CD4-positive, alpha-beta T cell (primary cell): ENCODE measurements around the gene THBS2. TPM values are rescaled to one million over a fixed set of nuclear protein-coding genes. Genes with fewer than 3 reads are reported as not detected.
"Not testable (repeated sequence)": the region's sequence is repeated elsewhere in the genome, so short reads cannot be mapped to it uniquely, and the experiment has no call there.

Experiments
- ATAC-seq: fragments of 200-7000 bp; cut with Tn5 transposase; one replicate; pipeline ENCODE4 v1.10.0; 2022; ENCODE audit warnings: mild to moderate bottlenecking; ENCODE audit not compliant: poor library complexity
- CTCF ChIA-PET: fragments of 350-600 bp; sonication (Branson Sonifier 250); formaldehyde crosslinking; loops from one replicate; lab custom pipeline; 2021; ENCODE audit warnings: antibody characterized with exemption, inconsistent platforms; lab: Charles Lee
- POLR2A ChIA-PET: fragments of 350-600 bp; sonication (Branson Sonifier 250); formaldehyde crosslinking; loops from one replicate; lab custom pipeline; 2021; ENCODE audit warnings: antibody characterized with exemption, inconsistent platforms; lab: Charles Lee
- DNase-seq, 14 experiments: peaks; one replicate each; pipeline ENCODE4 v3.0.0-alpha.2; 2013 to 2020; ENCODE audit warnings: mixed read lengths in 2 of 14
- H3K27ac ChIP-seq, 2 donors: one replicate each; pipeline versions ENCODE4 v1.5.1 to v1.7.0; 2013; ENCODE audit warnings: low read length in 2 of 2, low read depth in 1 of 2, mild to moderate bottlenecking in 1 of 2
- H3K27me3 ChIP-seq, 2 experiments: 1 replicate in 1 of 2; 2 replicates in 1 of 2; pipeline versions ENCODE4 v1.6.1 to v1.7.0; 2013; ENCODE audit warnings: low read length in 2 of 2, control low read depth in 1 of 2, mild to moderate bottlenecking in 1 of 2, moderate library complexity in 1 of 2; ENCODE audit not compliant: insufficient read depth in 2 of 2, control insufficient read depth in 1 of 2
- H3K36me3 ChIP-seq: one replicate; pipeline ENCODE4 v1.6.1; 2013; ENCODE audit warnings: low read length, control low read depth; ENCODE audit not compliant: insufficient read depth
- H3K4me1 ChIP-seq: one replicate; pipeline ENCODE4 v1.6.1; 2013; ENCODE audit warnings: low read length, control low read depth; ENCODE audit not compliant: insufficient read depth
- H3K4me3 ChIP-seq: one replicate; pipeline ENCODE4 v1.5.1; 2013; ENCODE audit warnings: mild to moderate bottlenecking, low read length, moderate library complexity
- H3K9me3 ChIP-seq, 2 experiments: 1 replicate in 1 of 2; 2 replicates in 1 of 2; pipeline versions ENCODE4 v1.6.1 to v1.7.0; 2013; ENCODE audit warnings: low read length in 2 of 2, mild to moderate bottlenecking in 2 of 2, control low read depth in 1 of 2, moderate library complexity in 1 of 2; ENCODE audit not compliant: control insufficient read depth in 1 of 2, insufficient read depth in 1 of 2
- H3K27ac Mint-ChIP-seq: one replicate; pipeline ENCODE4 v1.8.0; 2020; ENCODE audit warnings: mixed read lengths
- H3K27me3 Mint-ChIP-seq: one replicate; pipeline ENCODE4 v1.8.0; 2021; ENCODE audit warnings: mixed read lengths
- H3K36me3 Mint-ChIP-seq: one replicate; pipeline ENCODE4 v1.8.0; 2021; ENCODE audit warnings: low read depth, mixed read lengths
- H3K4me1 Mint-ChIP-seq: one replicate; pipeline ENCODE4 v1.8.0; 2021; ENCODE audit warnings: low read depth, mixed read lengths
- H3K4me3 Mint-ChIP-seq: one replicate; pipeline ENCODE4 v1.8.0; 2020; ENCODE audit warnings: mild to moderate bottlenecking, mixed read lengths
- H3K9me3 Mint-ChIP-seq: one replicate; pipeline ENCODE4 v1.8.0; 2020; ENCODE audit warnings: mixed read lengths
- intact Hi-C, 2 experiments: fragments of 100-400 bp; cut with DNase I in 1 of 2; cut with micrococcal nuclease in 1 of 2; formaldehyde crosslinking; loops; one replicate each; pipeline versions ENCODE4 v1.15.1 to v1.9.0; 2023 to 2025; cut with DNase I, micrococcal nuclease
- total RNA-seq, 174 experiments: library from RNA in 2 of 174; stranded (reverse) in 2 of 174; gene quantifications; one replicate each; pipeline ENCODE4 v1.2.3 and lab custom pipeline; 2021 to 2026
- TF ChIP-seq, protein P1 (sequence below): fragments of 200-600 bp; IDR thresholded peaks from one replicate; pipeline ENCODE4 v1.8.0; 2022; ENCODE audit warnings: antibody characterized with exemption, mild to moderate bottlenecking

THBS2 gene
- total RNA-seq, 2 experiments from 2014 or later: not detected

DNA sequence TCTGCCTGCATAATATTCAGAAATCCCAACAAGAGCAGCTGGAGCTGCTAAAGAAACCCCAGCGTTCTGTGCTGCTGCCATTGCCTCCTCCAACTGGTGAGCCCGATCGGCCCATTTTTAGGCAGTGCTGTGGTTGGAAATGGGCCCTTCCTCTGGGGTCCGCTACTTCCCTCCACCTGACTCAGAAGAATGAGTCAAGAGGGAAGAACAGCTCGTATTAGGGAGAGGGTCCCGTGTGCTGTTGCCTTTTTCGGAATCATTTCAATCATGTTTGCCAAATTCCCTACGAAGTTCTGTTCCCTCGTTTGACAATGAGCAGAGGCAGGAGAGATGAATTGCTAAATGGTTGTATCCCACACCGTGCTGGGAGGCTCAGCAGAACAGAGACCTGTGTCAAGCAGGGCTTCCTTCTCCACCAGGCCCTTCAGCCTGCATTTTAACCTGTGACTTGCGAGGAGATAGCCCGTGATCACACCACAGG, 38.4 kb downstream of the THBS2 start:
- intact Hi-C loops: loop anchor here in 1 of 2 experiments (2.0 kb wide), 1 partner anchor 438 kb away; no protein-coding TSS in a partner anchor
- Histone ChIP-seq H3K27ac (no peak overlapping the region), H3K9me3 (peaks cover 0 to 15% of the 10 kb centered on the region in 2 experiments), H3K4me1 (peaks cover 12% of the 10 kb centered on the region), H3K4me3 (no peak overlapping the region), H3K36me3 (no peaks in the 10 kb centered on the region), H3K27me3 (no peaks in the 10 kb centered on the region)
- ChIA-PET CTCF (no interaction called here), POLR2A (no interaction called here)
- H3K27me3 Mint-ChIP-seq: no peaks in the 10 kb centered on the region
- H3K4me1 Mint-ChIP-seq: peaks cover 25% of the 10 kb centered on the region
- H3K27ac Mint-ChIP-seq: peak overlapping the region; percentile 17
- DNase-seq: peak in 1 of 14 experiments; percentile 9
- peaks cover 11% of the 10 kb centered on the region for H3K9me3 Mint-ChIP-seq
- ATAC-seq: no peak
- no peak overlapping the region for H3K4me3 Mint-ChIP-seq
- TF ChIP-seq, protein P1, sequence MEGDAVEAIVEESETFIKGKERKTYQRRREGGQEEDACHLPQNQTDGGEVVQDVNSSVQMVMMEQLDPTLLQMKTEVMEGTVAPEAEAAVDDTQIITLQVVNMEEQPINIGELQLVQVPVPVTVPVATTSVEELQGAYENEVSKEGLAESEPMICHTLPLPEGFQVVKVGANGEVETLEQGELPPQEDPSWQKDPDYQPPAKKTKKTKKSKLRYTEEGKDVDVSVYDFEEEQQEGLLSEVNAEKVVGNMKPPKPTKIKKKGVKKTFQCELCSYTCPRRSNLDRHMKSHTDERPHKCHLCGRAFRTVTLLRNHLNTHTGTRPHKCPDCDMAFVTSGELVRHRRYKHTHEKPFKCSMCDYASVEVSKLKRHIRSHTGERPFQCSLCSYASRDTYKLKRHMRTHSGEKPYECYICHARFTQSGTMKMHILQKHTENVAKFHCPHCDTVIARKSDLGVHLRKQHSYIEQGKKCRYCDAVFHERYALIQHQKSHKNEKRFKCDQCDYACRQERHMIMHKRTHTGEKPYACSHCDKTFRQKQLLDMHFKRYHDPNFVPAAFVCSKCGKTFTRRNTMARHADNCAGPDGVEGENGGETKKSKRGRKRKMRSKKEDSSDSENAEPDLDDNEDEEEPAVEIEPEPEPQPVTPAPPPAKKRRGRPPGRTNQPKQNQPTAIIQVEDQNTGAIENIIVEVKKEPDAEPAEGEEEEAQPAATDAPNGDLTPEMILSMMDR: no peak
- H3K36me3 Mint-ChIP-seq: no peaks in the 10 kb centered on the region

DNA sequence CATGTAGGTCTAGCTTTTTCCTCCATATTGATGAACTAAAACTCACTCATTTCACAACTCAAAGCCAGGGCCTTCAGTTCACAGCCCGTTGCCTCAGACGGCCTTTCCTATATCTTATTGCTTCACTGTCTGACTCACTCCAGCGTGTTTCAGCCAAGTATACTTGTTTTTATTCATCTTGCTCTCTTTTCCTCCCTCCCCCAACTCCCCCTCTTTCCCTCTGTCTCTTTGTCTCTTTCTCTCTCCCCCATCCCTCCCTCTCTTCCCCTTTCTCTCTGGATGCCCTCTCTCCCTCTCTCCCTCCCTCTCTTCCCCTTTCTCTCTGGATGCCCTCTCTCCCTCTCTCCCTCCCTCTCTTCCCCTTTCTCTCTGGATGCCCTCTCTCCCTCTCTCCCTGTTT, 38.9 kb downstream of the THBS2 start:
- H3K27me3 ChIP-seq, ATAC-seq, H3K36me3 ChIP-seq, H3K4me3 ChIP-seq, CTCF ChIA-PET, H3K4me3 Mint-ChIP-seq, H3K36me3 Mint-ChIP-seq, H3K27me3 Mint-ChIP-seq, H3K27ac ChIP-seq, POLR2A ChIA-PET: not testable (repeated sequence)
- H3K4me1 Mint-ChIP-seq: peaks cover 25% of the 10 kb centered on the region
- H3K9me3 Mint-ChIP-seq: peaks cover 11% of the 10 kb centered on the region
- intact Hi-C loops: loop anchor here (2.0 to 5.0 kb wide), 6 partner anchors 322 to 1338 kb away; partner anchors contain the start of genes C6orf120 (in 1 of the 2), FAM120B (in 1 of the 2), PSMB1 (in 1 of the 2) and TBP (in 1 of the 2)
- peaks cover 0 to 15% of the 10 kb centered on the region in 2 experiments for H3K9me3 ChIP-seq
- DNase-seq: peak in 2 of 14 experiments; percentile 45 to 65
- H3K27ac Mint-ChIP-seq: peak overlapping the region; percentile 65
- peaks cover 12% of the 10 kb centered on the region for H3K4me1 ChIP-seq

DNA sequence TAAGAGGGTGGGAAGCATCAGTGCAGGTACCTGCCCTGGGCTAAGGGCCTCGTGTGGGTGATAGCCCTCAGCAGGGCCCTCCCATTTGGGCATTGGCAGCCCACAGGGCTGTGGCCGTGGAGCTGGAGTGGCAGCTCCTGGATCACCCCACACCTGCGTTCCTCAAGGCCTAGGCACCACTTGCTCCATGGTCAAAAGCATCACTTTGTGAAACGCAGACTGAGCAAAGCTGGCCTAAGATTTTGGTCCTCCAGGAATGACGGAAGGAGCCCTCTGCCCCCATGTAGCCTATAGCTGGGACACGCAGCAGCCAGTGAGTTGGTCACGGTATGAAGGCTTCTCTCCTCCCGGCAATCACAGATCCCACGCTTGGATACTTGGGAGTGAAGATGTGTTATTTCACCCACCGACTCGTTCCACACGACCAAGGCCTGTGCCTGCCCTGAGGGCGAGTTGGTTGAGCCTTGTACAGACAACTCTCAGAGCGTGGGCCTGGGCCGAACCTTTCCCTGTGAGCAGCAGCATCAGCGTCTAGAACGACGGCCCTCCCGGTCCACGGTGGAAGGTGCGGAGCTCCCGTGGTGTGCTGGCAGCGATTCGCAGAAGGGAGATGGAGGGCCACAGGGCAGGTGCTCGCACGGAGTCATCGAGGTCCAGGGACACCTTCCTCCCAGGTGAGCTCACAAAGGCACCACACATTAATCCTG, 39.7 kb downstream of the THBS2 start:
- DNase-seq (peak in 2 of 14 experiments; percentile 12 to 26), ATAC-seq (no peak)
- Histone ChIP-seq H3K4me1 (peaks cover 12% of the 10 kb centered on the region), H3K27ac (no peak overlapping the region), H3K4me3 (no peak overlapping the region), H3K27me3 (no peaks in the 10 kb centered on the region), H3K9me3 (peaks cover 0 to 12% of the 10 kb centered on the region in 2 experiments), H3K36me3 (no peaks in the 10 kb centered on the region)
- Mint-ChIP-seq H3K36me3 (no peaks in the 10 kb centered on the region), H3K9me3 (peaks cover 11% of the 10 kb centered on the region), H3K4me1 (peaks cover 25% of the 10 kb centered on the region), H3K27ac (peak overlapping the region; percentile 65), H3K27me3 (no peaks in the 10 kb centered on the region), H3K4me3 (no peak overlapping the region)
- CTCF ChIA-PET: interaction anchor here (0.7 kb wide), 1 partner anchor 537 kb away, joined by 4 read pairs; the partner anchor contains the start of genes DYNLT2 and ERMARD
- TF ChIP-seq, protein P1: no peak
- intact Hi-C loops: loop anchor here (2.0 to 5.0 kb wide), 6 partner anchors 322 to 1338 kb away; partner anchors contain the start of genes C6orf120 (in 1 of the 2), FAM120B (in 1 of the 2), PSMB1 (in 1 of the 2) and TBP (in 1 of the 2)
- POLR2A ChIA-PET: interaction anchor here (0.8 to 1.2 kb wide), 3 partner anchors 441 to 1343 kb away, joined by 3 to 4 read pairs (median 3); no protein-coding TSS in a partner anchor
